Upper lobe of left lung (tissue), 6 donors: ENCODE measurements around the gene N4BP2L1. TPM values are rescaled to one million over a fixed set of nuclear protein-coding genes. Genes with fewer than 3 reads are reported as not detected.

Experiments
- ATAC-seq, 2 donors: fragments of 200-7000 bp; cut with Tn5 transposase; one replicate each; pipeline ENCODE4 v1.9.1; 2022; ENCODE audit warnings: mild to moderate bottlenecking in 2 of 2, moderate library complexity in 2 of 2; ENCODE audit not compliant: low FRiP score in 2 of 2
- DNase-seq, 2 donors: peaks; one replicate each; pipeline ENCODE4 v3.0.0-alpha.2; 2019 to 2020
- H3K27ac ChIP-seq, 4 donors: fragments of 200-600 bp; sonication (generic); one replicate each; pipeline ENCODE4 v1.5.1; 2016 to 2019
- H3K27me3 ChIP-seq, 4 donors: fragments of 200-600 bp; sonication (generic); one replicate each; pipeline ENCODE4 v1.5.1; 2017 to 2019
- H3K36me3 ChIP-seq, 4 donors: fragments of 200-600 bp; sonication (generic); one replicate each; pipeline ENCODE4 v1.5.1; 2016 to 2019
- H3K4me1 ChIP-seq, 4 donors: fragments of 200-600 bp; sonication (generic); one replicate each; pipeline ENCODE4 v1.5.1; 2018 to 2019
- H3K4me3 ChIP-seq, 4 donors: fragments of 200-600 bp; sonication (generic); one replicate each; pipeline ENCODE4 v1.5.1; 2017 to 2019; ENCODE audit warnings: mild to moderate bottlenecking in 2 of 4, moderate library complexity in 1 of 4
- H3K9me3 ChIP-seq, 4 donors: fragments of 200-600 bp; sonication (generic); one replicate each; pipeline ENCODE4 v1.5.1; 2018 to 2019
- CTCF ChIP-seq, 6 experiments: fragments of 450-650 bp in 4 of 6; fragments of 200-600 bp in 2 of 6; sonication (generic) in 2 of 6; IDR thresholded peaks; one replicate each; pipeline ENCODE4 v1.5.1; 2016 to 2019; ENCODE audit warnings: antibody characterized with exemption in 6 of 6
- EP300 ChIP-seq, 4 donors: sonication (generic); formaldehyde crosslinking; IDR thresholded peaks; one replicate each; pipeline ENCODE4 v1.5.1; 2017; ENCODE audit warnings: antibody characterized with exemption in 4 of 4, control low read depth in 2 of 4
- POLR2A ChIP-seq, 4 donors: fragments of 450-650 bp; IDR thresholded peaks; one replicate each; pipeline ENCODE4 v1.5.1; 2016 to 2017; ENCODE audit warnings: antibody characterized with exemption in 4 of 4, mild to moderate bottlenecking in 2 of 4
- POLR2AphosphoS5 ChIP-seq, 2 donors: sonication (generic); formaldehyde crosslinking; IDR thresholded peaks; one replicate each; pipeline ENCODE4 v1.5.1; 2017; ENCODE audit warnings: antibody characterized with exemption in 2 of 2
- WGBS, 2 donors: methylation state at CpG; one replicate each; pipeline ENCODE4 v1.1.5; 2017 to 2018; 5-methylcytosine and 5-hydroxymethylcytosine counted together
- total RNA-seq, 6 donors: library from RNA; depleted of rRNA in 4 of 6; stranded (reverse); fragments of >200 nt in 4 of 6; gene quantifications; one replicate each; pipeline versions ENCODE4 v1.1.0 to v1.2.1, GENCODE V29; 2016 to 2021
- donor health status: DM: no; HTN: no; CAD: no; lungs with moderate emphysema.
- donor health status: DM: no; HTN: yes; CAD: no; lungs with severe emphysema.

Gene N4BP2L1
- total RNA-seq, 6 donors from 2014 or later: 15.0 to 46.3 (median 25.2) TPM

GRCh38 chr13:32438871-32439270 is 10.9 kb upstream of the N4BP2L1 start:
- Histone ChIP-seq H3K9me3 (no peaks in the 10 kb centered on the region), H3K4me3 (no peak overlapping the region), H3K4me1 (no peaks in the 10 kb centered on the region), H3K27ac (no peak overlapping the region), H3K27me3 (no peaks in the 10 kb centered on the region), H3K36me3 (peaks cover 0 to 2% (median 0%) of the 10 kb centered on the region in 4 donors)
- ATAC-seq (no peak), DNase-seq (no peak)
- TF ChIP-seq POLR2AphosphoS5 (IDR thresholded peaks at IDR 0.05) (no peak), POLR2A (IDR thresholded peaks at IDR 0.05) (no peak), EP300 (IDR thresholded peaks at IDR 0.05) (no peak), CTCF (IDR thresholded peaks at IDR 0.05) (no peak)
- WGBS, 2 donors: 80 to 82% methylated on average over 4 of the region's 4 CpGs

GRCh38 chr13:32432856-32433255 is 4.9 kb upstream of the N4BP2L1 start:
- Histone ChIP-seq H3K27me3 (no peaks in the 10 kb centered on the region), H3K4me3 (no peak overlapping the region), H3K36me3 (peaks cover 0 to 2% (median 0%) of the 10 kb centered on the region in 4 donors), H3K27ac (no peak overlapping the region), H3K4me1 (peaks cover 11 to 22% (median 17%) of the 10 kb centered on the region in 4 donors), H3K9me3 (no peaks in the 10 kb centered on the region)
- TF ChIP-seq CTCF (IDR thresholded peaks at IDR 0.05) (no peak), POLR2AphosphoS5 (IDR thresholded peaks at IDR 0.05) (peak in 1 of 2 donors; percentile 33)
- no peak for ATAC-seq
- DNase-seq: no peak
- WGBS, 2 donors: 71 to 86% methylated on average over 3 of the region's 3 CpGs

- TF ChIP-seq CTCF (IDR thresholded peaks at IDR 0.05): no peak
- TF ChIP-seq POLR2A (IDR thresholded peaks at IDR 0.05): no peak
- no peak for TF ChIP-seq POLR2AphosphoS5 (IDR thresholded peaks at IDR 0.05)
- TF ChIP-seq EP300 (IDR thresholded peaks at IDR 0.05): no peak
- Histone ChIP-seq H3K4me1 (peaks cover 11 to 29% (median 19%) of the 10 kb centered on the region in 4 donors), H3K27ac (no peak overlapping the region), H3K9me3 (no peaks in the 10 kb centered on the region), H3K4me3 (no peak overlapping the region), H3K27me3 (no peaks in the 10 kb centered on the region), H3K36me3 (peaks cover 0 to 2% (median 0%) of the 10 kb centered on the region in 4 donors)
- WGBS, 2 donors: 93 to 94% methylated on average over 5 of the region's 5 CpGs
- DNase-seq (no peak), ATAC-seq (no peak)
Measured at GRCh38 chr13:32431361-32431760, 3.4 kb upstream of the N4BP2L1 start.

GRCh38 chr13:32430018-32430747 is 2.3 kb upstream of the N4BP2L1 start:
- no peak overlapping the region for H3K4me3 ChIP-seq
- no peaks in the 10 kb centered on the region for H3K27me3 ChIP-seq
- no peaks in the 10 kb centered on the region for H3K9me3 ChIP-seq
- 44 to 56% methylated on average over 6 of the region's 6 CpGs for WGBS, 2 donors
- TF ChIP-seq CTCF (IDR thresholded peaks at IDR 0.05) (no peak), POLR2A (IDR thresholded peaks at IDR 0.05) (no peak), POLR2AphosphoS5 (IDR thresholded peaks at IDR 0.05) (no peak), EP300 (IDR thresholded peaks at IDR 0.05) (no peak)
- peak overlapping the region in 1 of 4 donors; percentile 9 for H3K27ac ChIP-seq
- H3K36me3 ChIP-seq: no peaks in the 10 kb centered on the region
- H3K4me1 ChIP-seq: peaks cover 19 to 41% (median 28%) of the 10 kb centered on the region in 4 donors
- no peak for ATAC-seq
- DNase-seq: no peak
